Transverse colon (tissue), 4 donors: ENCODE results near the gene C19orf67. TPM values are rescaled to one million over a fixed set of nuclear protein-coding genes. Genes with fewer than 3 reads are reported as not detected.

Source experiments
- DNase-seq: peaks from one replicate; pipeline ENCODE4 v3.0.0-alpha.2; 2019
- H3K27ac ChIP-seq, 4 donors: fragments of 200-600 bp; sonication (generic); 2 replicates each; pipeline ENCODE4 v1.5.1; 2016 to 2018; ENCODE audit warnings: inconsistent platforms in 4 of 4
- H3K27me3 ChIP-seq: fragments of 200-600 bp; sonication (generic); 2 replicates; pipeline ENCODE4 v1.5.1; 2017; ENCODE audit warnings: inconsistent platforms
- H3K36me3 ChIP-seq, 4 donors: fragments of 200-600 bp; sonication (generic); 2 replicates each; pipeline ENCODE4 v1.5.1; 2017 to 2019; ENCODE audit warnings: inconsistent platforms in 4 of 4
- H3K4me1 ChIP-seq, 4 donors: fragments of 200-600 bp; sonication (generic); 2 replicates each; pipeline ENCODE4 v1.5.1; 2017 to 2020; ENCODE audit warnings: inconsistent platforms in 4 of 4
- H3K4me3 ChIP-seq, 4 donors: fragments of 200-600 bp; sonication (generic); 1 replicate in 1 of 4; 2 replicates in 3 of 4; pipeline versions ENCODE4 v1.5.1 to v1.6.1; 2017 to 2019; ENCODE audit warnings: inconsistent platforms in 4 of 4
- H3K9me3 ChIP-seq, 2 donors: fragments of 200-600 bp; sonication (generic); 2 replicates each; pipeline ENCODE4 v1.5.1; 2017 to 2019; ENCODE audit warnings: inconsistent platforms in 2 of 2
- EP300 ChIP-seq: sonication (generic); formaldehyde crosslinking; IDR thresholded peaks from one replicate; pipeline ENCODE4 v1.6.1; 2017; ENCODE audit warnings: antibody characterized with exemption, low read depth
- POLR2A ChIP-seq: fragments of 450-650 bp; IDR thresholded peaks from one replicate; pipeline ENCODE4 v1.6.1; 2016; ENCODE audit warnings: antibody characterized with exemption, mild to moderate bottlenecking, moderate library complexity
- POLR2AphosphoS5 ChIP-seq, 3 donors: sonication (generic); formaldehyde crosslinking; IDR thresholded peaks; one replicate each; pipeline ENCODE4 v1.6.1; 2016; ENCODE audit warnings: antibody characterized with exemption in 3 of 3
- WGBS, 2 donors: methylation state at CpG; one replicate each; pipeline ENCODE4 v1.1.5; 2018; ENCODE audit warnings: low coverage in 1 of 2; 5-methylcytosine and 5-hydroxymethylcytosine counted together
- in situ Hi-C, 4 donors: fragments of 200-750 bp; cut with MboI; loops; one replicate each; pipeline versions ENCODE4 v1.15.0 to v1.15.1; 2017; ENCODE audit warnings: low sequenced_read_pairs in 3 of 4, low pct_ligation_motif_present in 1 of 4, low pct_unique_long_range_greater_than_20kb in 1 of 4
- intact Hi-C: fragments of 100-400 bp; cut with DNase I; formaldehyde crosslinking; loops from one replicate; pipeline ENCODE4 v1.15.1; 2023; ENCODE audit warnings: low total_unique reads
- total RNA-seq, 4 donors: library from RNA; depleted of rRNA; stranded (reverse); fragments of >200 nt; gene quantifications; one replicate each; pipeline ENCODE4 v1.1.0, GENCODE V29; 2016
- TF ChIP-seq, protein P1 (sequence below), 5 experiments: fragments of 200-600 bp in 3 of 5; fragments of 450-650 bp in 2 of 5; sonication (generic) in 3 of 5; IDR thresholded peaks; 1 replicate in 2 of 5; 2 replicates in 3 of 5; pipeline ENCODE4 v1.5.1; 2016 to 2017; ENCODE audit warnings: antibody characterized with exemption in 5 of 5, inconsistent platforms in 3 of 5, mild to moderate bottlenecking in 2 of 5, moderate library complexity in 1 of 5

C19orf67 gene
- total RNA-seq, 4 donors from 2014 or later: 0.64 to 1.1 TPM; not detected in 2

- Histone ChIP-seq H3K9me3 (no peaks in the 10 kb centered on the region), H3K4me3 (no peak overlapping the region), H3K27ac (no peak overlapping the region), H3K27me3 (no peaks in the 10 kb centered on the region), H3K36me3 (no peaks in the 10 kb centered on the region), H3K4me1 (peaks cover 0 to 19% (median 16%) of the 10 kb centered on the region in 4 donors)
- intact Hi-C loops (no loop called here), in situ Hi-C loops (no loop called here)
- TF ChIP-seq EP300: no peak
- TF ChIP-seq, protein P1, sequence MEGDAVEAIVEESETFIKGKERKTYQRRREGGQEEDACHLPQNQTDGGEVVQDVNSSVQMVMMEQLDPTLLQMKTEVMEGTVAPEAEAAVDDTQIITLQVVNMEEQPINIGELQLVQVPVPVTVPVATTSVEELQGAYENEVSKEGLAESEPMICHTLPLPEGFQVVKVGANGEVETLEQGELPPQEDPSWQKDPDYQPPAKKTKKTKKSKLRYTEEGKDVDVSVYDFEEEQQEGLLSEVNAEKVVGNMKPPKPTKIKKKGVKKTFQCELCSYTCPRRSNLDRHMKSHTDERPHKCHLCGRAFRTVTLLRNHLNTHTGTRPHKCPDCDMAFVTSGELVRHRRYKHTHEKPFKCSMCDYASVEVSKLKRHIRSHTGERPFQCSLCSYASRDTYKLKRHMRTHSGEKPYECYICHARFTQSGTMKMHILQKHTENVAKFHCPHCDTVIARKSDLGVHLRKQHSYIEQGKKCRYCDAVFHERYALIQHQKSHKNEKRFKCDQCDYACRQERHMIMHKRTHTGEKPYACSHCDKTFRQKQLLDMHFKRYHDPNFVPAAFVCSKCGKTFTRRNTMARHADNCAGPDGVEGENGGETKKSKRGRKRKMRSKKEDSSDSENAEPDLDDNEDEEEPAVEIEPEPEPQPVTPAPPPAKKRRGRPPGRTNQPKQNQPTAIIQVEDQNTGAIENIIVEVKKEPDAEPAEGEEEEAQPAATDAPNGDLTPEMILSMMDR (IDR thresholded peaks at IDR 0.05): no peak
- TF ChIP-seq POLR2A: no peak
- TF ChIP-seq POLR2AphosphoS5 (IDR thresholded peaks at IDR 0.05): no peak
- WGBS, 2 donors: 95 to 100% methylated on average over 1 to 6 of the region's 6 CpGs
- DNase-seq: no peak
Measured at GRCh38 chr19:14122924-14123323, 37.3 kb upstream of the C19orf67 start.

DNA sequence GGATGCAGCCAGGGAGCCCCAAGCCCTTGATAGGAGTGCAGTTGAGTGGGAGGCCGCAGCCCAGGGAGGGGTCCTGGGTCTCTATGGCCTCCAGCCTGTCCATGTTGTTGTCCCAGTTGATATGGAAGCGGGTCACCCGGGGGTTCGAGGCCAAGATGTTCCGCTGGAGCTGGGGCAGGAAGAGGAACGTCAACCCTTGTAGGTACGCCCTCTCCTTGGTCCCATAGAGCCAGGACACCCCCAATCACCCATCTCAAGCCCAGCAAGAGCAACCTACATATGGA is 34.9 kb upstream of the C19orf67 start:
- intact Hi-C loops: no loop called here

DNA sequence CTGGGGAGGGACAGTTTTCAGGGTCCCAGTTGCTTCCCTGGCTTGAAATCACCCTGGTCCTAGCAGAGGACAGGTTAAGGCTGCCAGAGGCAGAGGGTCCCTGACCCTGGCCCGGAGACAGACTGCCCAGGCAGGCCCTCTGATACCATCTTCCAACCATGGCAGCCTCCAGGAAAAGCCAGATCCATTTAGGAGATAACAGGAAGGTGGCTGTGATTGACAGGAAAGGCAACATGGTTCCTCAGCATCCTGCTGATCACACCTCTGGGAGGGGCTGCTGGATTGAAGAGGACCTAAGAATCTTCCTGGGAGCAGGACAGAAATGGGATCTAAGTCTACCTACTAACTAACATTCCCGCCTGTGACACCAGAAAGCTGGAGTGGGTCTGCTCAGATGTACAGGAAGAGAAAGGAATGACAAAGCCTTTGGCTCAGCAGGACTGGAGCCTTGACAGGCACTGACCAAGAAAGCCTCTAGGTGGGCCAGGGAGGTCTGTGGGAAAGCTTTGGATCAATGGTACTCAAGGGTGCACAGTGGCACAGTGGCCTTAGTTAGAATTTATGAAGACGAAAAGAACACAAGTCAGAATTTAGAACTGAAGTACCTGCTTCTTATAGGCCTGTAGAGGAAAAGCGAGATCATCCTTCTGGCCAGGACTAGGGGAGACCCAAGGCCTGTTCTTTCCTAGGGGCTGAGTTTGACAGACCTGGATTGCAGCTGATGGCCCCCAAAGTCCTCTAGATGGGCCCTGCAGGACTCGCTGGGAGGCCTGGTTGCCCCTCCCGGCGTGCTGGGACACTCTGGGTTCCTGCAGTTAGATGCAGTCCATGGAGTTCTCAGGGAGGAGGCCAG is 34.3 kb upstream of the C19orf67 start:
- intact Hi-C loops: no loop called here
- no peak for DNase-seq
- no peaks in the 10 kb centered on the region for H3K36me3 ChIP-seq
- peaks cover 8 to 41% (median 31%) of the 10 kb centered on the region in 4 donors for H3K4me1 ChIP-seq
- peak overlapping the region; percentile 94 to 100 (median 100) for H3K27ac ChIP-seq
- 90 to 100% methylated on average over 1 to 5 of the region's 7 CpGs for WGBS, 2 donors
- no peaks in the 10 kb centered on the region for H3K9me3 ChIP-seq
- H3K4me3 ChIP-seq: no peak overlapping the region
- no peaks in the 10 kb centered on the region for H3K27me3 ChIP-seq
- in situ Hi-C loops: no loop called here
- TF ChIP-seq POLR2A: no peak
- TF ChIP-seq POLR2AphosphoS5 (IDR thresholded peaks at IDR 0.05): no peak
- TF ChIP-seq, protein P1 (IDR thresholded peaks at IDR 0.05): no peak
- no peak for TF ChIP-seq EP300

More for the DNA sequence above, 34.9 kb upstream of the C19orf67 start:
- no peaks in the 10 kb centered on the region for H3K36me3 ChIP-seq
- 96% methylated on average over 7 of the region's 7 CpGs; no CpG with 5 or more reads in 1 of the 2 donors for WGBS, 2 donors
- H3K27ac ChIP-seq: peak overlapping the region in 2 of 4 donors; percentile 94 to 100
- H3K9me3 ChIP-seq: no peaks in the 10 kb centered on the region
- H3K4me3 ChIP-seq: no peak overlapping the region
- TF ChIP-seq POLR2AphosphoS5 (IDR thresholded peaks at IDR 0.05): no peak
- TF ChIP-seq EP300: no peak
- no peak for DNase-seq
- in situ Hi-C loops: no loop called here
- H3K4me1 ChIP-seq: peaks cover 8 to 36% (median 31%) of the 10 kb centered on the region in 4 donors
- H3K27me3 ChIP-seq: no peaks in the 10 kb centered on the region

DNA sequence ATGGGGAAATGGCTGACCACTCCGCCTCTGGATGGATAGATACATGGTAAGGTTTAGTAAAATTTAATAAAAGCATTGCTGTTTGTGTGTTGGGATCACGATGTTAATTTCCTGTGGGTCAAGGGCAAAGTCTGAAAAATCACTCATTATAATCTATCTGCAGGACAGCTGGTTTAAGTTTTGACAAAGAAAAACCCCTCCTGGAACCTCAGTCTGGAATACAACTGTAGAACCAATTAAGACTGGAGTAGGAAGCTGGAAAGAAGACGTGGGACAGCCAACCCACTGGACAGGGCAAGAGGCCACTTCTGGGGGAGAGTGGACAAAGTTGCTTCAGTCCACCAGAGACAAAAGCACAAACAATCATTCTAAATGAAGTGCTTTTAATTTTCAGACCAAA is 33.6 kb upstream of the C19orf67 start:
- H3K36me3 ChIP-seq: no peaks in the 10 kb centered on the region
- intact Hi-C loops (no loop called here), in situ Hi-C loops (no loop called here)
- no peak for DNase-seq
- no peaks in the 10 kb centered on the region for H3K27me3 ChIP-seq
- TF ChIP-seq POLR2A: no peak
- TF ChIP-seq, protein P1 (IDR thresholded peaks at IDR 0.05): no peak
- no peak for TF ChIP-seq EP300
- TF ChIP-seq POLR2AphosphoS5 (IDR thresholded peaks at IDR 0.05): no peak
- H3K4me1 ChIP-seq: peaks cover 11 to 48% (median 33%) of the 10 kb centered on the region in 4 donors
- H3K9me3 ChIP-seq: no peaks in the 10 kb centered on the region
- peak overlapping the region in 1 of 4 donors; percentile 54 for H3K4me3 ChIP-seq
- peak overlapping the region; percentile 94 to 100 (median 100) for H3K27ac ChIP-seq
- 62 to 65% methylated on average over 3 of the region's 3 CpGs for WGBS, 2 donors
